Measurements from ENCODE around the gene TMEM190. TPM values are rescaled to one million over a fixed set of nuclear protein-coding genes. Genes with fewer than 3 reads are reported as not detected.

The TMEM190 gene
- total and polyA plus RNA-seq, 9 of the 15 experiments (the other 6 are each of a cell fraction or from before 2014, with no cell fraction given) = not detected

DNA sequence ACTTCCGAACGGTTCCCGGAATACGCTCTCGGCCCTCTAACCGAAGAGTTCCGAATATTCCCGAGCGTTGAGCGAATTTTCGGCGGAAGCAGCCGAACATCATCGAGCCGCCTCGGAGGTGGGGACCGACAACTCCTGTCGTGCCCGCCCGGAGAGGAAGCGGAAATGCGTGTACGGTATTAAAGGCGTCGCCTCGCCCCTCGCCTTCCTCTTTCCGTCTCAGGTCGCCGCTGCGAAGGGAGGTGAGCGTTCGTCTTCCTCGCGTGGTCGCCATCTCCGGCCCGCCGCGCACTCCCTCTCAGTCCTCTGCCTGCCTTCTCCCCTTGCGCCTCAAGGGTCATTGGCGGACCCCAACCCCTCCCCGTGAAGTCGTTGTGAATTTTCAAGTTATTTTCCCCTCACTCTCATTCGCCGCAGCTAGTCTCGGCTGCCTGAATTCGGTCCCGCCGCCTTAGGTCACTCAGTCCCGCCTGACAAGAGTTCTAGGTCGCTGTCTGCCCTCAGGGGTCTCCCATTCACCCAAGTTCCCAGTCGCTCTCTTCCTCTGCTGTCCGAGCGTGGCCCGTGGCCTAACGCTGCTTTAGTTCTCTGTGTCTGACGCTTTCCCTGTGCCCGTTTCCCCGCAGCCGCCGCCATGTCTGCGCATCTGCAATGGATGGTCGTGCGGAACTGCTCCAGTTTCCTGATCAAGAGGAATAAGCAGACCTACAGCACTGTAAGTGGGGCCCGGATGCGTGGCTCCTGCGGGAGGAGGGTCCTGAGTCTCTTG lies 9.3 kb downstream of the TMEM190 start, which contains the start of gene RPL28 (continued):
- TF ChIP-seq SRSF7 (optimal IDR thresholded peaks at IDR 0.05; ENCODE audit: low read depth, low read length) (no peak), HDAC6 (IDR thresholded peaks at IDR 0.05; ENCODE audit: low read depth, low read length) (0 out of 2 replicates have a peak, but pooled peaks have one; percentile 52), SIX5 (IDR thresholded peaks at IDR 0.05; ENCODE audit: borderline replicate concordance in 1 of 2, insufficient read depth in 1 of 2, low read depth in 1 of 2, low read length in 2 of 2) (no peak), RAD51 (IDR thresholded peaks at IDR 0.05; ENCODE audit: borderline replicate concordance, low read depth) (no peak), GATA2 (CRISPR knock-in tag; IDR thresholded peaks at IDR 0.05) (no peak), MYC (IDR thresholded peaks at IDR 0.05; ENCODE audit: low read depth, low read length) (peak; percentile 84), MYC (CRISPR knock-in tag; IDR thresholded peaks at IDR 0.05; ENCODE audit: borderline replicate concordance, low read depth) (peak; percentile 59; the same call in 1 of the 2 replicates), MEIS2 (IDR thresholded peaks at IDR 0.05; ENCODE audit: partially characterized antibody) (peak; percentile 38), SNRNP70 (optimal IDR thresholded peaks at IDR 0.05; ENCODE audit: low read depth, low read length) (no peak), KLF13 (tag; IDR thresholded peaks at IDR 0.05; ENCODE audit: borderline replicate concordance, low read depth) (no peak), ZNF146 (CRISPR knock-in tag; IDR thresholded peaks at IDR 0.05; ENCODE audit: unreplicated experiment) (no peak), MIER1 (IDR thresholded peaks at IDR 0.05; ENCODE audit: low read depth) (no peak), ZNF134 (CRISPR knock-in tag; conservative IDR thresholded peaks at IDR 0.05) (0 out of 2 replicates have a peak, but pooled peaks have one; percentile 15), IRF2 (CRISPR knock-in tag; IDR thresholded peaks at IDR 0.05) (no peak), SMARCA4 (IDR thresholded peaks at IDR 0.05) (no peak), RBM22 (IDR thresholded peaks at IDR 0.05; ENCODE audit: low read depth, low read length, poor library complexity, severe bottlenecking) (peak; percentile 80), ZNF143 (CRISPR knock-in tag; IDR thresholded peaks at IDR 0.05) (no peak), ZSCAN29 (IDR thresholded peaks at IDR 0.05) (no peak)
- TF ChIP-seq, protein P1, sequence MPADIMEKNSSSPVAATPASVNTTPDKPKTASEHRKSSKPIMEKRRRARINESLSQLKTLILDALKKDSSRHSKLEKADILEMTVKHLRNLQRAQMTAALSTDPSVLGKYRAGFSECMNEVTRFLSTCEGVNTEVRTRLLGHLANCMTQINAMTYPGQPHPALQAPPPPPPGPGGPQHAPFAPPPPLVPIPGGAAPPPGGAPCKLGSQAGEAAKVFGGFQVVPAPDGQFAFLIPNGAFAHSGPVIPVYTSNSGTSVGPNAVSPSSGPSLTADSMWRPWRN (IDR thresholded peaks at IDR 0.05; ENCODE audit: low read depth) = no peak
- TF ChIP-seq, protein P2, sequence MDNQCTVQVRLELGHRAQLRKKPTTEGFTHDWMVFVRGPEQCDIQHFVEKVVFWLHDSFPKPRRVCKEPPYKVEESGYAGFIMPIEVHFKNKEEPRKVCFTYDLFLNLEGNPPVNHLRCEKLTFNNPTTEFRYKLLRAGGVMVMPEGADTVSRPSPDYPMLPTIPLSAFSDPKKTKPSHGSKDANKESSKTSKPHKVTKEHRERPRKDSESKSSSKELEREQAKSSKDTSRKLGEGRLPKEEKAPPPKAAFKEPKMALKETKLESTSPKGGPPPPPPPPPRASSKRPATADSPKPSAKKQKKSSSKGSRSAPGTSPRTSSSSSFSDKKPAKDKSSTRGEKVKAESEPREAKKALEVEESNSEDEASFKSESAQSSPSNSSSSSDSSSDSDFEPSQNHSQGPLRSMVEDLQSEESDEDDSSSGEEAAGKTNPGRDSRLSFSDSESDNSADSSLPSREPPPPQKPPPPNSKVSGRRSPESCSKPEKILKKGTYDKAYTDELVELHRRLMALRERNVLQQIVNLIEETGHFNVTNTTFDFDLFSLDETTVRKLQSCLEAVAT (IDR thresholded peaks at IDR 0.05) = peak; percentile 84 to 86; a peak in 3 of 4 replicates
- TF ChIP-seq, protein P3, sequence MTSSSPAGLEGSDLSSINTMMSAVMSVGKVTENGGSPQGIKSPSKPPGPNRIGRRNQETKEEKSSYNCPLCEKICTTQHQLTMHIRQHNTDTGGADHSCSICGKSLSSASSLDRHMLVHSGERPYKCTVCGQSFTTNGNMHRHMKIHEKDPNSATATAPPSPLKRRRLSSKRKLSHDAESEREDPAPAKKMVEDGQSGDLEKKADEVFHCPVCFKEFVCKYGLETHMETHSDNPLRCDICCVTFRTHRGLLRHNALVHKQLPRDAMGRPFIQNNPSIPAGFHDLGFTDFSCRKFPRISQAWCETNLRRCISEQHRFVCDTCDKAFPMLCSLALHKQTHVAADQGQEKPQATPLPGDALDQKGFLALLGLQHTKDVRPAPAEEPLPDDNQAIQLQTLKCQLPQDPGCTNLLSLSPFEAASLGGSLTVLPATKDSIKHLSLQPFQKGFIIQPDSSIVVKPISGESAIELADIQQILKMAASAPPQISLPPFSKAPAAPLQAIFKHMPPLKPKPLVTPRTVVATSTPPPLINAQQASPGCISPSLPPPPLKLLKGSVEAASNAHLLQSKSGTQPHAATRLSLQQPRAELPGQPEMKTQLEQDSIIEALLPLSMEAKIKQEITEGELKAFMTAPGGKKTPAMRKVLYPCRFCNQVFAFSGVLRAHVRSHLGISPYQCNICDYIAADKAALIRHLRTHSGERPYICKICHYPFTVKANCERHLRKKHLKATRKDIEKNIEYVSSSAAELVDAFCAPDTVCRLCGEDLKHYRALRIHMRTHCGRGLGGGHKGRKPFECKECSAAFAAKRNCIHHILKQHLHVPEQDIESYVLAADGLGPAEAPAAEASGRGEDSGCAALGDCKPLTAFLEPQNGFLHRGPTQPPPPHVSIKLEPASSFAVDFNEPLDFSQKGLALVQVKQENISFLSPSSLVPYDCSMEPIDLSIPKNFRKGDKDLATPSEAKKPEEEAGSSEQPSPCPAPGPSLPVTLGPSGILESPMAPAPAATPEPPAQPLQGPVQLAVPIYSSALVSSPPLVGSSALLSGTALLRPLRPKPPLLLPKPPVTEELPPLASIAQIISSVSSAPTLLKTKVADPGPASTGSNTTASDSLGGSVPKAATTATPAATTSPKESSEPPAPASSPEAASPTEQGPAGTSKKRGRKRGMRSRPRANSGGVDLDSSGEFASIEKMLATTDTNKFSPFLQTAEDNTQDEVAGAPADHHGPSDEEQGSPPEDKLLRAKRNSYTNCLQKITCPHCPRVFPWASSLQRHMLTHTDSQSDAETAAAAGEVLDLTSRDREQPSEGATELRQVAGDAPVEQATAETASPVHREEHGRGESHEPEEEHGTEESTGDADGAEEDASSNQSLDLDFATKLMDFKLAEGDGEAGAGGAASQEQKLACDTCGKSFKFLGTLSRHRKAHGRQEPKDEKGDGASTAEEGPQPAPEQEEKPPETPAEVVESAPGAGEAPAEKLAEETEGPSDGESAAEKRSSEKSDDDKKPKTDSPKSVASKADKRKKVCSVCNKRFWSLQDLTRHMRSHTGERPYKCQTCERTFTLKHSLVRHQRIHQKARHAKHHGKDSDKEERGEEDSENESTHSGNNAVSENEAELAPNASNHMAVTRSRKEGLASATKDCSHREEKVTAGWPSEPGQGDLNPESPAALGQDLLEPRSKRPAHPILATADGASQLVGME (CRISPR knock-in tag; IDR thresholded peaks at IDR 0.05) = no peak; the same call in 1 of the 2 replicates

Measured in K562 (cell line).